GM12878 (cell line): ENCODE measurements around the gene ASCC1. TPM values are rescaled to one million over a fixed set of nuclear protein-coding genes. Genes with fewer than 3 reads are reported as not detected.

Experiments
- EED ChIP-seq: sonication (generic); IDR thresholded peaks from 2 replicates; pipeline ENCODE4 v1.6.1; 2016; ENCODE audit warnings: antibody characterized with exemption, low read depth
- IKZF2 ChIP-seq, 2 experiments: fragments of 450-650 bp; IDR thresholded peaks; 2 replicates each; pipeline ENCODE4 v1.6.1; 2017; ENCODE audit warnings: mild to moderate bottlenecking in 2 of 2, moderate library complexity in 2 of 2
- NR2C1 ChIP-seq: fragments of 450-650 bp; IDR thresholded peaks from 2 replicates; pipeline ENCODE4 v1.6.1; 2017; ENCODE audit warnings: antibody characterized with exemption, mild to moderate bottlenecking, moderate library complexity
- YY1 ChIP-seq: IDR thresholded peaks from 2 replicates; pipeline ENCODE4 v1.6.1; 2011; ENCODE audit warnings: low read depth, mild to moderate bottlenecking, low read length
- polyA plus RNA-seq, 11 experiments: library from polyadenylated mRNA; depleted of rRNA in 4 of 11; unstranded in 6 of 11; stranded (reverse) in 5 of 11; fragments of >200 nt; fragmentation: Nextera tagmentation in 4 of 11; fragmentation: Illumina TruSeq in 1 of 11; extraction: Ambion mirVana in 4 of 11; extraction: Trizol in 1 of 11; gene quantifications; 1 replicate in 1 of 11; 2 replicates in 10 of 11; pipeline versions ENCODE4 v1.2.1 to v1.2.3, GENCODE V29; 2011 to 2016; ENCODE audit warnings: inconsistent platforms in 2 of 11, missing spikeins in 2 of 11, low read depth in 1 of 11
- total RNA-seq, 4 experiments: library from RNA; depleted of rRNA in 3 of 4; stranded (reverse); fragments of >200 nt in 3 of 4; fragmentation: Illumina TruSeq in 1 of 4; extraction: Trizol in 1 of 4; gene quantifications; 2 replicates each; pipeline versions ENCODE4 v1.2.1 to v1.2.3, GENCODE V29; 2013 to 2021
- TF ChIP-seq, protein P1 (sequence below): fragments of 450-650 bp; IDR thresholded peaks from 2 replicates; pipeline ENCODE4 v1.6.1; 2017; ENCODE audit warnings: mild to moderate bottlenecking, moderate library complexity
- TF ChIP-seq, protein P2 (sequence below): fragments of 450-650 bp; IDR thresholded peaks from 2 replicates; pipeline ENCODE4 v1.6.1; 2017; ENCODE audit warnings: mild to moderate bottlenecking, moderate library complexity

The ASCC1 gene
- total and polyA plus RNA-seq, 10 of the 15 experiments (the other 5 are each of a cell fraction or from before 2014, with no cell fraction given), result 23.3 to 80.6 (median 42.8) TPM

DNA sequence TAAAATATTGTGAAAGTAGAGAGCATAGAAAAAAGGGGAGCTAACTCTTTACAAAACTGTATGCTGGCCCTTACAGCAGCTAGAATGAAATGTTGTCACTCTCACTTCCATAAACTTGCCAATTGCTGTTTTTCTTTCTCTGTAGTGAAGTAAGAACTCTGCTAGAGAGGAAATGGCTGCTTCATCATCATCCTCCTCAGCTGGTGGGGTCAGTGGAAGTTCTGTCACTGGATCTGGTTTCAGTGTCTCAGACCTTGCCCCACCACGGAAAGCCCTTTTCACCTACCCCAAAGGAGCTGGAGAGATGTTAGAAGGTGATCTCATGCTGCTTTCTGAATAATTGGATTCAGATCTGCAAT, 7.6 kb upstream of the ASCC1 start (continued):
- TF ChIP-seq, protein P1, sequence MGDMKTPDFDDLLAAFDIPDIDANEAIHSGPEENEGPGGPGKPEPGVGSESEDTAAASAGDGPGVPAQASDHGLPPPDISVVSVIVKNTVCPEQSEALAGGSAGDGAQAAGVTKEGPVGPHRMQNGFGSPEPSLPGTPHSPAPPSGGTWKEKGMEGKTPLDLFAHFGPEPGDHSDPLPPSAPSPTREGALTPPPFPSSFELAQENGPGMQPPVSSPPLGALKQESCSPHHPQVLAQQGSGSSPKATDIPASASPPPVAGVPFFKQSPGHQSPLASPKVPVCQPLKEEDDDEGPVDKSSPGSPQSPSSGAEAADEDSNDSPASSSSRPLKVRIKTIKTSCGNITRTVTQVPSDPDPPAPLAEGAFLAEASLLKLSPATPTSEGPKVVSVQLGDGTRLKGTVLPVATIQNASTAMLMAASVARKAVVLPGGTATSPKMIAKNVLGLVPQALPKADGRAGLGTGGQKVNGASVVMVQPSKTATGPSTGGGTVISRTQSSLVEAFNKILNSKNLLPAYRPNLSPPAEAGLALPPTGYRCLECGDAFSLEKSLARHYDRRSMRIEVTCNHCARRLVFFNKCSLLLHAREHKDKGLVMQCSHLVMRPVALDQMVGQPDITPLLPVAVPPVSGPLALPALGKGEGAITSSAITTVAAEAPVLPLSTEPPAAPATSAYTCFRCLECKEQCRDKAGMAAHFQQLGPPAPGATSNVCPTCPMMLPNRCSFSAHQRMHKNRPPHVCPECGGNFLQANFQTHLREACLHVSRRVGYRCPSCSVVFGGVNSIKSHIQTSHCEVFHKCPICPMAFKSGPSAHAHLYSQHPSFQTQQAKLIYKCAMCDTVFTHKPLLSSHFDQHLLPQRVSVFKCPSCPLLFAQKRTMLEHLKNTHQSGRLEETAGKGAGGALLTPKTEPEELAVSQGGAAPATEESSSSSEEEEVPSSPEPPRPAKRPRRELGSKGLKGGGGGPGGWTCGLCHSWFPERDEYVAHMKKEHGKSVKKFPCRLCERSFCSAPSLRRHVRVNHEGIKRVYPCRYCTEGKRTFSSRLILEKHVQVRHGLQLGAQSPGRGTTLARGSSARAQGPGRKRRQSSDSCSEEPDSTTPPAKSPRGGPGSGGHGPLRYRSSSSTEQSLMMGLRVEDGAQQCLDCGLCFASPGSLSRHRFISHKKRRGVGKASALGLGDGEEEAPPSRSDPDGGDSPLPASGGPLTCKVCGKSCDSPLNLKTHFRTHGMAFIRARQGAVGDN, result no peak
- 0 out of 4 replicates have a peak, but pooled peaks of 1 of the 2 experiments have one; percentile 6 for TF ChIP-seq IKZF2 (IDR thresholded peaks at IDR 0.05)
- TF ChIP-seq EED, result 0 out of 2 replicates have a peak, but pooled peaks have one; percentile 45
- TF ChIP-seq NR2C1, result no peak
- 0 out of 2 replicates have a peak, but pooled peaks have one; percentile 33 for TF ChIP-seq YY1
- TF ChIP-seq, protein P2, sequence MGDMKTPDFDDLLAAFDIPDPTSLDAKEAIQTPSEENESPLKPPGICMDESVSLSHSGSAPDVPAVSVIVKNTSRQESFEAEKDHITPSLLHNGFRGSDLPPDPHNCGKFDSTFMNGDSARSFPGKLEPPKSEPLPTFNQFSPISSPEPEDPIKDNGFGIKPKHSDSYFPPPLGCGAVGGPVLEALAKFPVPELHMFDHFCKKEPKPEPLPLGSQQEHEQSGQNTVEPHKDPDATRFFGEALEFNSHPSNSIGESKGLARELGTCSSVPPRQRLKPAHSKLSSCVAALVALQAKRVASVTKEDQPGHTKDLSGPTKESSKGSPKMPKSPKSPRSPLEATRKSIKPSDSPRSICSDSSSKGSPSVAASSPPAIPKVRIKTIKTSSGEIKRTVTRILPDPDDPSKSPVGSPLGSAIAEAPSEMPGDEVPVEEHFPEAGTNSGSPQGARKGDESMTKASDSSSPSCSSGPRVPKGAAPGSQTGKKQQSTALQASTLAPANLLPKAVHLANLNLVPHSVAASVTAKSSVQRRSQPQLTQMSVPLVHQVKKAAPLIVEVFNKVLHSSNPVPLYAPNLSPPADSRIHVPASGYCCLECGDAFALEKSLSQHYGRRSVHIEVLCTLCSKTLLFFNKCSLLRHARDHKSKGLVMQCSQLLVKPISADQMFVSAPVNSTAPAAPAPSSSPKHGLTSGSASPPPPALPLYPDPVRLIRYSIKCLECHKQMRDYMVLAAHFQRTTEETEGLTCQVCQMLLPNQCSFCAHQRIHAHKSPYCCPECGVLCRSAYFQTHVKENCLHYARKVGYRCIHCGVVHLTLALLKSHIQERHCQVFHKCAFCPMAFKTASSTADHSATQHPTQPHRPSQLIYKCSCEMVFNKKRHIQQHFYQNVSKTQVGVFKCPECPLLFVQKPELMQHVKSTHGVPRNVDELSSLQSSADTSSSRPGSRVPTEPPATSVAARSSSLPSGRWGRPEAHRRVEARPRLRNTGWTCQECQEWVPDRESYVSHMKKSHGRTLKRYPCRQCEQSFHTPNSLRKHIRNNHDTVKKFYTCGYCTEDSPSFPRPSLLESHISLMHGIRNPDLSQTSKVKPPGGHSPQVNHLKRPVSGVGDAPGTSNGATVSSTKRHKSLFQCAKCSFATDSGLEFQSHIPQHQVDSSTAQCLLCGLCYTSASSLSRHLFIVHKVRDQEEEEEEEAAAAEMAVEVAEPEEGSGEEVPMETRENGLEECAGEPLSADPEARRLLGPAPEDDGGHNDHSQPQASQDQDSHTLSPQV, result no peak
